Stimulated activated naive CD8-positive, alpha-beta T cell treated with anti-CD3 and anti-CD28 coated beads, Interleukin-15, Interleukin-2, amounts not matched to agents 100 U/mL and 50 U/mL, for 24 hours (primary cell): Measurements from ENCODE around the gene PNMA8A.
A peak's percentile ranks its signal among the peaks of the same experiment; 100 is the strongest.

ENCODE experiments used
- ATAC-seq: fragments of 150-1000 bp; cut with Tn5 transposase; one replicate; pipeline ENCODE4 v1.10.0; 2021
- DNase-seq: peaks from one replicate; pipeline ENCODE4 v3.0.0; 2021

Gene PNMA8A

GRCh38 chr19:46492841-46493235, 21.5 kb upstream of the PNMA8A start:
- peak; percentile 37 for ATAC-seq
- no peak for DNase-seq

- DNase-seq (no peak), ATAC-seq (no peak)
Observed at GRCh38 chr19:46491975-46492682, 20.8 kb upstream of the PNMA8A start.

- ATAC-seq (no peak), DNase-seq (no peak)
Observed at GRCh38 chr19:46490774-46491173, 19.4 kb upstream of the PNMA8A start.

- ATAC-seq (no peak), DNase-seq (peak; percentile 30)
Observed at GRCh38 chr19:46489445-46490272, 18.3 kb upstream of the PNMA8A start.

- no peak for DNase-seq
- ATAC-seq = no peak
Observed at GRCh38 chr19:46488551-46488950, 17.2 kb upstream of the PNMA8A start.

GRCh38 chr19:46487802-46488445, 16.6 kb upstream of the PNMA8A start:
- ATAC-seq (peak; percentile 61), DNase-seq (peak; percentile 83)

GRCh38 chr19:46487178-46487801, 15.9 kb upstream of the PNMA8A start:
- ATAC-seq (no peak), DNase-seq (no peak)

- DNase-seq = no peak
- no peak for ATAC-seq
Observed at GRCh38 chr19:46486358-46486757, 15.0 kb upstream of the PNMA8A start.

GRCh38 chr19:46484656-46485055, 13.3 kb upstream of the PNMA8A start:
- ATAC-seq (no peak), DNase-seq (no peak)

- ATAC-seq = no peak
- DNase-seq = no peak
Observed at GRCh38 chr19:46482631-46483030, 11.3 kb upstream of the PNMA8A start.

GRCh38 chr19:46481947-46482346, 10.6 kb upstream of the PNMA8A start:
- ATAC-seq = no peak
- no peak for DNase-seq

GRCh38 chr19:46481223-46481848, 10.0 kb upstream of the PNMA8A start:
- ATAC-seq (no peak), DNase-seq (no peak)

GRCh38 chr19:46480415-46480814, 9.1 kb upstream of the PNMA8A start:
- no peak for DNase-seq
- no peak for ATAC-seq

GRCh38 chr19:46478356-46478986, 7.1 kb upstream of the PNMA8A start:
- peak; percentile 10 for DNase-seq
- peak; percentile 57 for ATAC-seq

- ATAC-seq = no peak
- DNase-seq = no peak
Observed at GRCh38 chr19:46475986-46476385, 4.6 kb upstream of the PNMA8A start.

- no peak for ATAC-seq
- DNase-seq = no peak
Observed at GRCh38 chr19:46474211-46474610, 2.8 kb upstream of the PNMA8A start.

- ATAC-seq (no peak), DNase-seq (no peak)
Observed at GRCh38 chr19:46472592-46472991, 1.2 kb upstream of the PNMA8A start.

GRCh38 chr19:46471811-46472543, 614 bp upstream of the PNMA8A start:
- no peak for DNase-seq

GRCh38 chr19:46470376-46470775, 987 bp downstream of the PNMA8A start:
- ATAC-seq (no peak), DNase-seq (no peak)

More at GRCh38 chr19:46471811-46472543, 614 bp upstream of the PNMA8A start:
- no peak for ATAC-seq

- DNase-seq = no peak
- no peak for ATAC-seq
Observed at GRCh38 chr19:46469541-46470185, 1.7 kb downstream of the PNMA8A start.
